ENCODE results near the gene PLXNB2. TPM values are rescaled to one million over a fixed set of nuclear protein-coding genes. Genes with fewer than 3 reads are reported as not detected.

Gene PLXNB2
- total and polyA plus RNA-seq, 12 donors = 12.4 to 431 (median 296) TPM

DNA sequence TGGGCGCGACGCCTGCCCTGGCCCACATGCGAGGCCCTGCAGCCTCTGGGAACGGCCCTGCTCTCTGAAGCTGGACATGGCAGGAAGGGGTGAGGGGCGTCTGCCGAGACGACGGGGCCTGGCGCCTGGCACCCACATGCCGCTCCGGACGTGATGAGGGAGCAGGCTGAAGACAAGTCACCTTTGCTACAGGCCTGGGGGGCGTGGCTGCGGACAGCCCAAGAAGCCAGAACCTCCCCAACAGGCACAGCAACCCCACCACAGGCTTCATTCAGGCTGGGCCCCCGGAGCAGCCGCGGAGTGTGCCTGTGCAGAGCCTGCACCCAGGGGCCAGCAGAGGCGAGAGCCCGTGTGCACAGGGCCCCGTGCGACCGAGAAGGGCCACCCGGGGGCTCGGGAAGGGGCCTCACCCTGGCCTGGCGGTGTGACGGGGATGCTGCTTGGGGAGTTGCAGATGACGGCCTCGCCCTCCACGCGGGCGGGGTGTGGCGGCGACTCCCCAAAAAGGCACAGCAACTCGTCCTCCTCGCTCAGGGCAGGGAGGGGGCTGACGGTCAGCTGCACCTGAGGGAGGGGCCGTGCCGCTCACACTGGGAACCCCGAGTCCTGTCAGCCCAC, 20.6 kb downstream of the PLXNB2 start:
- peaks cover 0 to 81% of the 10 kb centered on the region in 2 donors for H3K36me3 ChIP-seq (replicated peaks in 1 of 2)
- intact Hi-C loops (cut with DNase I) = no loop called here
- WGBS, 4 donors = 90 to 93% (median 91%) methylated on average over 14 to 40 of the region's 40 CpGs

DNA sequence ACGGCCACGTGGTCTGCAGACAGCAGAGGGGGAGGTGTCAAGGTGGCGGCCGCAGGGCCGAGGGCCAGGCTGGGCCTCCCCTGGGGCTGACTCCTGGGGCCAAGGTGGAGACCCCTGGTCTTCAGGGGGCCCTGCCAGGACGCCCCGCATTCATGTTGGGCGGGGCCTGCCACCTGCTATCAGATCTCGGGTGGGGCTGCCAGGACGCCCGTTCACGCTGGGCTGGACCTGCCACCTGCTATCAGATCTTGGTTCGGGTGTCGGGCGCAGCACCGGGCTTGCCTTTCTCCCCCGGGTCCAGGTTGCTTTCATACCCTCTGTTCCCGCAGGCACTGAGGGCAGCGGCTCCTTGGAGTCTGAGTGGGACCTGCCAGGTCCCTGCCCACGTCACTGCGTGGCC, 21.2 kb downstream of the PLXNB2 start:
- WGBS, 4 donors = 87 to 100% (median 89%) methylated on average over 1 to 21 of the region's 21 CpGs
- Histone ChIP-seq H3K27me3 (no peaks in the 10 kb centered on the region), H3K36me3 (replicated peaks in 1 of 2) (peaks cover 0 to 87% of the 10 kb centered on the region in 2 donors), H3K4me1 (replicated peaks in 1 of 2) (peaks cover 10 to 11% of the 10 kb centered on the region in 2 donors), H3K4me3 (no peak overlapping the region), H3K9me3 (replicated peaks in 1 of 3) (no peaks in the 10 kb centered on the region), H3K27ac (no peak overlapping the region)
- intact Hi-C loops (cut with DNase I) = no loop called here
- DNase-seq = no peak
- TF ChIP-seq, protein P1, sequence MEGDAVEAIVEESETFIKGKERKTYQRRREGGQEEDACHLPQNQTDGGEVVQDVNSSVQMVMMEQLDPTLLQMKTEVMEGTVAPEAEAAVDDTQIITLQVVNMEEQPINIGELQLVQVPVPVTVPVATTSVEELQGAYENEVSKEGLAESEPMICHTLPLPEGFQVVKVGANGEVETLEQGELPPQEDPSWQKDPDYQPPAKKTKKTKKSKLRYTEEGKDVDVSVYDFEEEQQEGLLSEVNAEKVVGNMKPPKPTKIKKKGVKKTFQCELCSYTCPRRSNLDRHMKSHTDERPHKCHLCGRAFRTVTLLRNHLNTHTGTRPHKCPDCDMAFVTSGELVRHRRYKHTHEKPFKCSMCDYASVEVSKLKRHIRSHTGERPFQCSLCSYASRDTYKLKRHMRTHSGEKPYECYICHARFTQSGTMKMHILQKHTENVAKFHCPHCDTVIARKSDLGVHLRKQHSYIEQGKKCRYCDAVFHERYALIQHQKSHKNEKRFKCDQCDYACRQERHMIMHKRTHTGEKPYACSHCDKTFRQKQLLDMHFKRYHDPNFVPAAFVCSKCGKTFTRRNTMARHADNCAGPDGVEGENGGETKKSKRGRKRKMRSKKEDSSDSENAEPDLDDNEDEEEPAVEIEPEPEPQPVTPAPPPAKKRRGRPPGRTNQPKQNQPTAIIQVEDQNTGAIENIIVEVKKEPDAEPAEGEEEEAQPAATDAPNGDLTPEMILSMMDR (IDR thresholded peaks at IDR 0.05) = no peak
- TF ChIP-seq POLR2A (IDR thresholded peaks at IDR 0.05) = no peak

More for the DNA sequence above, 20.6 kb downstream of the PLXNB2 start:
- no peak overlapping the region for H3K4me3 ChIP-seq
- no peaks in the 10 kb centered on the region for H3K9me3 ChIP-seq (replicated peaks in 1 of 3)
- no peak overlapping the region for H3K27ac ChIP-seq
- TF ChIP-seq POLR2A (IDR thresholded peaks at IDR 0.05) = no peak
- TF ChIP-seq, protein P1 (IDR thresholded peaks at IDR 0.05) = no peak
- no peaks in the 10 kb centered on the region for H3K27me3 ChIP-seq
- DNase-seq = no peak
- peaks cover 10 to 11% of the 10 kb centered on the region in 2 donors for H3K4me1 ChIP-seq (replicated peaks in 1 of 2)

DNA sequence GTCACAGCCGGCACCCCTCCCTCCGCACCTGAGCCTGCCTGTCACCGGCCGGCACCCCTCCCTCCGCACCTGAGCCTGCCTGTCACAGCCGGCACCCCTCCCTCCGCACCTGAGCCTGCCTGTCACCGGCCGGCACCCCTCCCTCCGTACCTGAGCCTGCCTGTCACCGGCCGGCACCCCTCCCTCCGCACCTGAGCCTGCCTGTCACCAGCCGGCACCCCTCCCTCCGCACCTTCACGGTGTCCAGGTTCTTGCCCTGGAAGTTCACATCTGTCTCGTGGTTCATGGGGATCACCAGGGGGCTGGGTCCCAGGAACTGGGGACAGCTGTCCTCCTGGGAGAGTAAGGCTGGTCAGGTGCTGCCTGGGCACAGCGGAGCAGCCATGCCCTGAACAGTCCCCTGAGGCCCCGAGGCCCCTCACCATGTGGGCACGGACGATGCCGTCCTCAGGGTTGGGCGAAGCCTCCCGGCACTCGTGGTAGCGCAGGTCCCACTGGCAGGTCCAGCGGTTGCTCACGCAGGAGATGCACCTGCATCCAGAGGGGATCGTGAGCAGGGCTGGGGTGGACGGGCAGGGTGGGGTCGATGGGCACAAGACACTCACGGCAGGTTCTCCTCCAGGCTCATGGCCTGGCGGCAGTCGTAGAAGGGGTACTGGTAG, 21.7 kb downstream of the PLXNB2 start:
- 86 to 97% (median 92%) methylated on average over 6 to 29 of the region's 34 CpGs for WGBS, 4 donors
- Histone ChIP-seq H3K4me3 (no peak overlapping the region), H3K27ac (peak overlapping the region in 1 of 5 donors; percentile 16), H3K4me1 (replicated peaks in 1 of 2) (peaks cover 10 to 11% of the 10 kb centered on the region in 2 donors), H3K27me3 (no peaks in the 10 kb centered on the region), H3K9me3 (replicated peaks in 1 of 3) (no peaks in the 10 kb centered on the region), H3K36me3 (replicated peaks in 1 of 2) (peaks cover 0 to 92% of the 10 kb centered on the region in 2 donors)
- TF ChIP-seq POLR2A (IDR thresholded peaks at IDR 0.05) = no peak
- TF ChIP-seq, protein P1 (IDR thresholded peaks at IDR 0.05) = no peak
- no peak for DNase-seq
- intact Hi-C loops (cut with DNase I) = no loop called here

DNA sequence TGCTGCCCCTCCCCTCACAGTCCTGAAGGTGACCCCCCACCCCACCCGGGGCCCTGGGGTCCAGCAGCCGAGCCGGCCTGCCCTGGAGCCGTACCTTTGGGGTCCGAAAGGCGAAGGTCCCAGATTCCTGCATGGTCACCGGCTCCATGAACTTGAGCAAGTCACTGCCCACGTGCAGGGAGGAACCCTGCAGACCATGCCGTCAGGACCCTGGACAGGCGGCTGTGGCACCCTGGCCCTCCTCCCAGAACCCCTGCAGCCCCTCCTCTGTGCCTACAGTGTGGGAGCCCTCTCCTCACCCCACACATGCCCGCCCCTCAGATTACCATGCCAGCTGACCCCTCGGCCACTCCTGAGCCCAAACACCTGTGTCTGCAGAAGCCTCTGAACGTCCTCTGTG, 23.0 kb downstream of the PLXNB2 start:
- TF ChIP-seq, protein P1 (IDR thresholded peaks at IDR 0.05) = no peak
- H3K27ac ChIP-seq = no peak overlapping the region
- no peak for DNase-seq
- intact Hi-C loops (cut with DNase I) = no loop called here
- H3K4me1 ChIP-seq (replicated peaks in 1 of 2) = peaks cover 10 to 11% of the 10 kb centered on the region in 2 donors
- no peak overlapping the region for H3K4me3 ChIP-seq
- no peaks in the 10 kb centered on the region for H3K27me3 ChIP-seq
- WGBS, 4 donors = 72 to 93% (median 89%) methylated on average over 3 to 13 of the region's 13 CpGs
- peaks cover 0 to 93% of the 10 kb centered on the region in 2 donors for H3K36me3 ChIP-seq (replicated peaks in 1 of 2)
- H3K9me3 ChIP-seq (replicated peaks in 1 of 3) = no peaks in the 10 kb centered on the region
